ENCODE measurements around the gene IL24. TPM values are rescaled to one million over a fixed set of nuclear protein-coding genes. Genes with fewer than 3 reads are reported as not detected.

The IL24 gene
- total RNA-seq, 1 donor from 2014 or later: not detected

DNA sequence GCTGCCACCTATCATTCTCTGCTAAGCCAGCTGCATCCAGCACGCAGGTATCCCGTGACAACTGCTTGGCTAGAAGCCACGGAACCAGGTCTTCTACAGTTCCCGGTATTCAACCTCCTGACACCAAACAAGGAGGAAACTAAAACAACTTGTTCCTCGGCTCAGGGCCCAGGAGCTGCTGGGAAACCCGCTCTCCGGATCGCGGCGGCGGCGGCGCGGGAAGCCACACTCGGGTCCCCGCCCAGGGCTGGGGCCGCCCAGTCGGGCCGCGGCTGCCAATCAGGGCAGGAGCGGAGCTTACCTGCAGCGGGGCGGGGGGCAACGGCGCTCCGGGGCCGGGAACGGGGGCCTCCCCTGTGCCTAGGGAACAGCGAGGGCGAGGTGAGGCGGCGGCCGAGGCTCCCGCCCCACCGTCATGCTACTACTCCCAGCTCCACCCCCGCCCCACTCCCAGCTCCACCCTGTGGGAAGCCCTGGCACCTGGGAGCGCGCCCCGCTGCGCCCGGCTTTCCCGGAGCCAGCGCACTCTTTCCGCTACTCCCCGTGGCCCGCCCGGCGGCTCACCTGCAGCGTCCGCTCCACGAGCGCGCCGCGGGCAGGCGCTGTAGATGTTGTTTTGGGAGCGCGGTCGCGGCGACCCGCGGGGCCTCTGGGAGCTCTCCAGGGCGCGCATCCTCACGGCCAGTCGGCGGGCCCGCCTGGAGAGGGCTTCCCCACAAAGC lies 12.1 kb downstream of the IL24 start:
- TF ChIP-seq, protein P1, sequence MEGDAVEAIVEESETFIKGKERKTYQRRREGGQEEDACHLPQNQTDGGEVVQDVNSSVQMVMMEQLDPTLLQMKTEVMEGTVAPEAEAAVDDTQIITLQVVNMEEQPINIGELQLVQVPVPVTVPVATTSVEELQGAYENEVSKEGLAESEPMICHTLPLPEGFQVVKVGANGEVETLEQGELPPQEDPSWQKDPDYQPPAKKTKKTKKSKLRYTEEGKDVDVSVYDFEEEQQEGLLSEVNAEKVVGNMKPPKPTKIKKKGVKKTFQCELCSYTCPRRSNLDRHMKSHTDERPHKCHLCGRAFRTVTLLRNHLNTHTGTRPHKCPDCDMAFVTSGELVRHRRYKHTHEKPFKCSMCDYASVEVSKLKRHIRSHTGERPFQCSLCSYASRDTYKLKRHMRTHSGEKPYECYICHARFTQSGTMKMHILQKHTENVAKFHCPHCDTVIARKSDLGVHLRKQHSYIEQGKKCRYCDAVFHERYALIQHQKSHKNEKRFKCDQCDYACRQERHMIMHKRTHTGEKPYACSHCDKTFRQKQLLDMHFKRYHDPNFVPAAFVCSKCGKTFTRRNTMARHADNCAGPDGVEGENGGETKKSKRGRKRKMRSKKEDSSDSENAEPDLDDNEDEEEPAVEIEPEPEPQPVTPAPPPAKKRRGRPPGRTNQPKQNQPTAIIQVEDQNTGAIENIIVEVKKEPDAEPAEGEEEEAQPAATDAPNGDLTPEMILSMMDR (IDR thresholded peaks at IDR 0.05; ENCODE audit: unreplicated experiment): no peak
- Mint-ChIP-seq H3K36me3 (ENCODE audit: insufficient read depth) (no peaks in the 10 kb centered on the region), H3K4me1 (ENCODE audit: low read depth) (peaks cover 4% of the 10 kb centered on the region), H3K9me3 (ENCODE audit: low read depth) (no peaks in the 10 kb centered on the region), H3K4me3 (ENCODE audit: low read depth) (peak overlapping the region; percentile 62), H3K27me3 (peaks cover 84% of the 10 kb centered on the region), H3K27ac (no peak overlapping the region)
- peak; percentile 51 for DNase-seq (ENCODE audit: low spot score, unreplicated experiment)

DNA sequence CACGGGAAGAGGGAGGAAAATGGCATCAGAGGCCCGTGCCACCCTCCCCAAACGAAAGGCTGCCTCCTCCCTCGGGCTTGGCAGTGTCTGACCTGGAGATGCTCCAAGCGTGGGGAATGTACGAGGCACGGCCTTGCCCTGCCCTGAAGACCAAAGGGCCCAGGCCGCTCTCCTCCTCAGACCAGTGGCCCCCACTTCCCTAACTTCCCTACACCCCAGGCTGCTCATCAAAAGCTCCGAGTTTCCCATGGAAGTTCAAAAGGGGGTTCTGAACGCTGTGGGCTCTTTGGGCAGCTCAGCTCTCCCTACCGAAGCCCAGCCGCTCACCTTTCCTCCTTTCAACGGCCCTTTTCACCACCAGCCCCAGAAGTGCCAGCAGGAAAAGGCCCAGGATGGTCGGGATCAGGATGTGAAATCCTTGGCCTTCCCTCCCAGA lies 12.7 kb downstream of the IL24 start:
- peaks cover 4% of the 10 kb centered on the region for H3K4me1 Mint-ChIP-seq (ENCODE audit: low read depth)
- no peaks in the 10 kb centered on the region for H3K36me3 Mint-ChIP-seq (ENCODE audit: insufficient read depth)
- TF ChIP-seq, protein P1 (IDR thresholded peaks at IDR 0.05; ENCODE audit: unreplicated experiment): no peak
- H3K9me3 Mint-ChIP-seq (ENCODE audit: low read depth): no peaks in the 10 kb centered on the region
- H3K4me3 Mint-ChIP-seq (ENCODE audit: low read depth): peak overlapping the region; percentile 33
- peaks cover 85% of the 10 kb centered on the region for H3K27me3 Mint-ChIP-seq
- no peak overlapping the region for H3K27ac Mint-ChIP-seq
- no peak for DNase-seq (ENCODE audit: low spot score, unreplicated experiment)

DNA sequence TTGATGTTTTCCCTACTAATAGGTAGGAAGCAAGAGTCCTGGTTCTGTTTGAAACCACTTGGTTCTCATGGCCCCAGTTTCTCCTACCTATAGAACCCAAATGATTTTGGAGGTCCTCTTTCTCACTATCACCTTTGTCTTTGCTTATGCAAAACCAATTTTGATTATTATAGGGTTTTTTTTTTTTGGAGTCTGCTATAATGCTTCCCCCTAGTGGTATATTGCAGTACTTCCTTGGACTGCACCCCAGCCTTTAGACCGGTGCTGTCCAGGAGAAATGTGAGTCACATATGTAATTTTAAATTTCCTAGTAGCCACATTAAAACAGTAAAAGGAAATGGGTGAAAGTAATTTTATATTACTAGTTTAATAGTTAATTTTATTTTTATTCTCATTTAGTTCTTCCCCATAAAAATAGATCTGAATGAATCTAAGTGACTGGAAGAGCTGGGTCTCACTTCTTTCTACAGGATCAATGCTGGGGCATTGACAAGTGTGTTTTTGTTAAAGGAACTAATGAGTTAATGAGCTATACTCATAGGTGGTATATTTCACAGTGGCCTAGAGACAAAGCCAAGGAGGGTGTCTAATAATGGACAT lies 13.9 kb downstream of the IL24 start:
- H3K4me1 Mint-ChIP-seq (ENCODE audit: low read depth): peaks cover 4% of the 10 kb centered on the region
- TF ChIP-seq, protein P1 (IDR thresholded peaks at IDR 0.05; ENCODE audit: unreplicated experiment): peak; percentile 94
- DNase-seq (ENCODE audit: low spot score, unreplicated experiment): no peak
- no peaks in the 10 kb centered on the region for H3K36me3 Mint-ChIP-seq (ENCODE audit: insufficient read depth)
- peaks cover 85% of the 10 kb centered on the region for H3K27me3 Mint-ChIP-seq
- no peak overlapping the region for H3K4me3 Mint-ChIP-seq (ENCODE audit: low read depth)
- no peaks in the 10 kb centered on the region for H3K9me3 Mint-ChIP-seq (ENCODE audit: low read depth)
- H3K27ac Mint-ChIP-seq: no peak overlapping the region

DNA sequence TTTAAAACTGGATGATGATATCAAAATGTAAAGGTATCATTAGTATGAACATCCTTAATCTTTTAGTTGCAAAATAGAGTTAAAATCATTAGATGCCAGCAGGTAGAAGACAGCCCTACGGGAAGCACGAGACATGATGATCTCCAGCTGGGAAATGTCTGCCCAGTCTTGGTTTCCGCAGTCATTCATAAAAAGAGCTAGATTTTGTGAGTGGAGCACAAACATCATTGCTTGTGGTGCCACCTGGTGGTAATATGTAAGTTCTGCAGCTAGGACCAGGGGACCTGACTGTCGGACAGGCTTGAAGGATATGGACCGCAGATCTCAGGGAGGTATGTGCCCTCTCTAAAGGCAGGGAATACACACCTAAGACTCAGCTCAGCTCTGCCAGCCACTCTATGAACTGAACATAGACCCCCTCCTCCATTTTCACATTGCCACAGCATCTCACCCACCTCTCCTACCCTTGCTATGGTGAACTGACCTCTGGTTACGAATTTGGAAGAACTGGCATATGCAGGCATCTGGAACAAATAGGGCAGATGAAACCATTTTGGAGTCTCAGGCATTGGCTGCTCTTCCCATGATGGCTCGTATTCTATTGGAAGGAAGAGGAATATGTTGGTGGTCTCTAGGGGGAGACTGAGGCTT lies 15.3 kb downstream of the IL24 start:
- peaks cover 78% of the 10 kb centered on the region for H3K27me3 Mint-ChIP-seq

More for the DNA sequence above, 15.3 kb downstream of the IL24 start:
- peak; percentile 49 for DNase-seq (ENCODE audit: low spot score, unreplicated experiment)
- Mint-ChIP-seq H3K9me3 (ENCODE audit: low read depth) (no peaks in the 10 kb centered on the region), H3K27ac (no peak overlapping the region), H3K4me3 (ENCODE audit: low read depth) (no peak overlapping the region), H3K4me1 (ENCODE audit: low read depth) (peaks cover 4% of the 10 kb centered on the region), H3K36me3 (ENCODE audit: insufficient read depth) (no peaks in the 10 kb centered on the region)
- TF ChIP-seq, protein P1 (IDR thresholded peaks at IDR 0.05; ENCODE audit: unreplicated experiment): peak; percentile 78
